H9 (cell line): Measurements from ENCODE around the gene BRAF. TPM values are rescaled to one million over a fixed set of nuclear protein-coding genes. Genes with fewer than 3 reads are reported as not detected.
"Not testable (repeated sequence)": the region's sequence is repeated elsewhere in the genome, so short reads cannot be mapped to it uniquely, and the experiment has no call there.

Source experiments
- DNase-seq: peaks from one replicate; pipeline ENCODE4 v3.0.0-alpha.2; 2017
- H2AFZ ChIP-seq: one replicate; pipeline ENCODE4 v1.6.1; 2013; ENCODE audit warnings: mild to moderate bottlenecking, low read length, control low read depth, moderate library complexity
- H2AK5ac ChIP-seq: 2 replicates; pipeline ENCODE4 v1.6.1; 2013; ENCODE audit warnings: low read length, control low read depth, mixed read lengths; ENCODE audit not compliant: insufficient read length
- H2BK120ac ChIP-seq: one replicate; pipeline ENCODE4 v1.6.1; 2013; ENCODE audit warnings: low read depth, mild to moderate bottlenecking, low read length, control low read depth, inconsistent platforms; ENCODE audit not compliant: poor library complexity, severe bottlenecking
- H2BK12ac ChIP-seq: 2 replicates; pipeline ENCODE4 v1.6.1; 2013; ENCODE audit warnings: low read length, control low read depth, mixed read lengths, low read depth; ENCODE audit not compliant: insufficient read length
- H2BK15ac ChIP-seq: 2 replicates; pipeline ENCODE4 v1.6.1; 2013; ENCODE audit warnings: low read depth, low read length, control low read depth
- H2BK20ac ChIP-seq: one replicate; pipeline ENCODE4 v1.6.1; 2013; ENCODE audit warnings: low read depth, mild to moderate bottlenecking, low read length, control low read depth, inconsistent platforms; ENCODE audit not compliant: poor library complexity, severe bottlenecking
- H2BK5ac ChIP-seq: 2 replicates; pipeline ENCODE4 v1.6.1; 2013; ENCODE audit warnings: low read length, control low read depth, mixed read lengths; ENCODE audit not compliant: insufficient read length
- H3K14ac ChIP-seq: 2 replicates; pipeline ENCODE4 v1.6.1; 2013; ENCODE audit warnings: low read length, control low read depth; ENCODE audit not compliant: insufficient read depth
- H3K18ac ChIP-seq: 2 replicates; pipeline ENCODE4 v1.6.1; 2013; ENCODE audit warnings: low read depth, mild to moderate bottlenecking, mixed read lengths, low read length, control low read depth; ENCODE audit not compliant: insufficient read length
- H3K23ac ChIP-seq: 2 replicates; pipeline ENCODE4 v1.6.1; 2013; ENCODE audit warnings: low read length, control low read depth, mixed read lengths, low read depth; ENCODE audit not compliant: insufficient read length
- H3K23me2 ChIP-seq: 2 replicates; pipeline ENCODE4 v1.6.1; 2013; ENCODE audit warnings: low read depth, mild to moderate bottlenecking, mixed read lengths, low read length, control low read depth; ENCODE audit not compliant: insufficient read length, poor library complexity, severe bottlenecking
- H3K27ac ChIP-seq: 2 replicates; pipeline ENCODE4 v1.5.1; 2013; ENCODE audit warnings: low read length, control low read depth, mixed read lengths, low read depth; ENCODE audit not compliant: insufficient read length
- H3K27me3 ChIP-seq: 2 replicates; pipeline ENCODE4 v1.6.1; 2013; ENCODE audit warnings: low read length, control low read depth, inconsistent platforms; ENCODE audit not compliant: insufficient read depth
- H3K4ac ChIP-seq: 2 replicates; pipeline ENCODE4 v1.6.1; 2013; ENCODE audit warnings: low read depth, mild to moderate bottlenecking, control low read depth, inconsistent platforms, low read length, moderate library complexity
- H3K4me1 ChIP-seq: 2 replicates; pipeline ENCODE4 v1.6.1; 2013; ENCODE audit warnings: low read length, control low read depth, inconsistent platforms; ENCODE audit not compliant: insufficient read depth
- H3K4me2 ChIP-seq: 2 replicates; pipeline ENCODE4 v1.6.1; 2013; ENCODE audit warnings: low read length, control low read depth, mixed read lengths; ENCODE audit not compliant: insufficient read length, insufficient read depth
- H3K56ac ChIP-seq: 2 replicates; pipeline ENCODE4 v1.6.1; 2013; ENCODE audit warnings: low read depth, mild to moderate bottlenecking, mixed read lengths, low read length, control low read depth; ENCODE audit not compliant: insufficient read length
- H3K79me1 ChIP-seq: 2 replicates; pipeline ENCODE4 v1.6.1; 2013; ENCODE audit warnings: low read depth, mild to moderate bottlenecking, moderate library complexity, low read length, control low read depth, inconsistent platforms; ENCODE audit not compliant: insufficient read depth, poor library complexity, severe bottlenecking
- H3K79me2 ChIP-seq: 2 replicates; pipeline ENCODE4 v1.6.1; 2013; ENCODE audit warnings: low read length, control low read depth, inconsistent platforms; ENCODE audit not compliant: insufficient read depth
- H3K9ac ChIP-seq: 2 replicates; pipeline ENCODE4 v1.6.1; 2013; ENCODE audit warnings: low read length, control low read depth, mixed read lengths; ENCODE audit not compliant: insufficient read length; ENCODE audit errors: extremely low read depth
- H3K9me3 ChIP-seq: one replicate; pipeline ENCODE4 v1.6.1; 2013; ENCODE audit warnings: low read depth, low read length, inconsistent platforms; ENCODE audit not compliant: control insufficient read depth
- H3T11ph ChIP-seq: one replicate; pipeline ENCODE4 v1.6.1; 2013; ENCODE audit warnings: mild to moderate bottlenecking, low read length, control low read depth, inconsistent platforms
- H4K20me1 ChIP-seq: one replicate; pipeline ENCODE4 v1.6.1; 2013; ENCODE audit not compliant: control insufficient read depth, insufficient read length, insufficient read depth
- H4K5ac ChIP-seq: 2 replicates; pipeline ENCODE4 v1.6.1; 2013; ENCODE audit warnings: low read depth, mild to moderate bottlenecking, mixed read lengths, low read length, control low read depth; ENCODE audit not compliant: insufficient read length
- H4K8ac ChIP-seq: replicated peaks from 2 replicates; pipeline ENCODE4 v1.6.1; 2013; ENCODE audit warnings: low read length, control low read depth, mixed read lengths, low read depth; ENCODE audit not compliant: insufficient read length
- H4K91ac ChIP-seq: 2 replicates; pipeline ENCODE4 v1.6.1; 2013; ENCODE audit warnings: low read depth, mild to moderate bottlenecking, moderate library complexity, mixed read lengths, low read length, control low read depth; ENCODE audit not compliant: insufficient read length
- H3K27ac Mint-ChIP-seq, 3 experiments: 2 replicates in 2 of 3; 3 replicates in 1 of 3; pipeline ENCODE4 v1.8.0; 2020 to 2021; ENCODE audit warnings: mixed read lengths in 3 of 3, mild to moderate bottlenecking in 1 of 3, moderate library complexity in 1 of 3
- H3K27me3 Mint-ChIP-seq: 2 replicates; pipeline ENCODE4 v1.8.0; 2021; ENCODE audit warnings: low read depth, mild to moderate bottlenecking, moderate library complexity, mixed read lengths
- H3K36me3 Mint-ChIP-seq, 3 experiments: 2 replicates in 2 of 3; 3 replicates in 1 of 3; pipeline ENCODE4 v1.8.0; 2020 to 2021; ENCODE audit warnings: low read depth in 3 of 3, mixed read lengths in 3 of 3; ENCODE audit not compliant: insufficient read depth in 1 of 3
- H3K4me1 Mint-ChIP-seq, 2 experiments: 2 replicates each; pipeline ENCODE4 v1.8.0; 2020; ENCODE audit warnings: mixed read lengths in 2 of 2
- H3K4me3 Mint-ChIP-seq, 2 experiments: 2 replicates in 1 of 2; 3 replicates in 1 of 2; pipeline ENCODE4 v1.8.0; 2020 to 2021; ENCODE audit warnings: mild to moderate bottlenecking in 2 of 2, mixed read lengths in 2 of 2, moderate library complexity in 1 of 2
- H3K9me3 Mint-ChIP-seq, 2 experiments: 2 replicates in 1 of 2; 3 replicates in 1 of 2; pipeline ENCODE4 v1.8.0; 2020; ENCODE audit warnings: mild to moderate bottlenecking in 2 of 2, mixed read lengths in 2 of 2, moderate library complexity in 1 of 2
- WGBS: extraction: QIAGEN DNeasy Blood & Tissue Kit; methylation state at CpG from one replicate; pipeline ENCODE4 v1.1.7; 2013; ENCODE audit warnings: missing lambda C conversion rate, low lambda C conversion rate, mixed read lengths; ENCODE audit not compliant: insufficient read length; ENCODE audit errors: extremely low coverage; 5-methylcytosine and 5-hydroxymethylcytosine counted together
- total RNA-seq: library from RNA; stranded (reverse); gene quantifications from 2 replicates; pipeline ENCODE4 v1.2.1, GENCODE V29; 2021

Gene BRAF
- total RNA-seq, 1 experiment from 2014 or later: 32.9 TPM

GRCh38 chr7:140763166-140763565, 161.6 kb downstream of the BRAF start:
- not testable (repeated sequence) for H2AK5ac ChIP-seq, H3K79me1 ChIP-seq, H2BK20ac ChIP-seq, H2BK5ac ChIP-seq, H3K27ac Mint-ChIP-seq, H2BK12ac ChIP-seq, H3K9ac ChIP-seq, H3K56ac ChIP-seq, H3K27me3 Mint-ChIP-seq, H3K27ac ChIP-seq, H3K9me3 Mint-ChIP-seq, H4K8ac ChIP-seq, H3K4me2 ChIP-seq, H3K14ac ChIP-seq, H3K18ac ChIP-seq, H3K9me3 ChIP-seq, H3K4me1 ChIP-seq, H3K23ac ChIP-seq, H4K91ac ChIP-seq, H4K5ac ChIP-seq, H3K4me3 Mint-ChIP-seq, H3T11ph ChIP-seq, H4K20me1 ChIP-seq, H3K4me1 Mint-ChIP-seq, H2BK15ac ChIP-seq, H3K23me2 ChIP-seq, H3K79me2 ChIP-seq, H3K4ac ChIP-seq, DNase-seq, H2AFZ ChIP-seq, H2BK120ac ChIP-seq, H3K27me3 ChIP-seq
- peaks cover 22 to 24% (median 23%) of the 10 kb centered on the region in 3 experiments for H3K36me3 Mint-ChIP-seq
- WGBS: no CpG with 5 or more reads among the region's 25 CpGs

- H3K4me3 Mint-ChIP-seq, H4K8ac ChIP-seq, H4K5ac ChIP-seq, H3K9me3 Mint-ChIP-seq, H3K56ac ChIP-seq, H2BK5ac ChIP-seq, H3K23ac ChIP-seq, H3K18ac ChIP-seq, H2BK12ac ChIP-seq, H3K14ac ChIP-seq, H3K4ac ChIP-seq, H2BK120ac ChIP-seq, H3K27me3 Mint-ChIP-seq, H3K9me3 ChIP-seq, H3K79me2 ChIP-seq, H3K23me2 ChIP-seq, H2BK15ac ChIP-seq, H2AFZ ChIP-seq, H3K27me3 ChIP-seq, DNase-seq, H3K79me1 ChIP-seq, H3T11ph ChIP-seq, H4K91ac ChIP-seq, H3K9ac ChIP-seq, H3K27ac ChIP-seq, H2AK5ac ChIP-seq, H2BK20ac ChIP-seq, H3K27ac Mint-ChIP-seq, H3K4me1 Mint-ChIP-seq, H3K4me2 ChIP-seq, H3K4me1 ChIP-seq, H4K20me1 ChIP-seq: not testable (repeated sequence)
- H3K36me3 Mint-ChIP-seq: peaks cover 10 to 13% (median 12%) of the 10 kb centered on the region in 3 experiments
- no CpG with 5 or more reads among the region's 3 CpGs for WGBS
Measured at GRCh38 chr7:140761375-140761774, 163.4 kb downstream of the BRAF start.
